OCI-LY7 (cell line): ENCODE results near the gene ZC3H18. TPM values are rescaled to one million over a fixed set of nuclear protein-coding genes. Genes with fewer than 3 reads are reported as not detected.

Source experiments
- BruUV-seq: library from RNA; stranded (reverse); fragments of 400-500 nt; replicated peaks from 2 replicates; lab custom pipeline; 2021; lab: Mats Ljungman, UMichigan
- CTCF ChIA-PET: fragments of 300-600 bp; sonication (Branson Sonifier 250); formaldehyde crosslinking; loops from one replicate; lab custom pipeline; 2022; ENCODE audit warnings: antibody characterized with exemption; ENCODE audit not compliant: unreplicated experiment; lab: Charles Lee
- POLR2A ChIA-PET: fragments of 300-600 bp; sonication (Branson Sonifier 250); formaldehyde crosslinking; loops from one replicate; lab custom pipeline; 2022; ENCODE audit warnings: antibody characterized with exemption; lab: Charles Lee
- DNase-seq: peaks from one replicate; pipeline ENCODE4 v3.0.0-alpha.2; 2015; ENCODE audit warnings: low spot score
- H2AFZ ChIP-seq: fragments of 200-600 bp; sonication (generic), shearing (Covaris generic); 2 replicates; pipeline ENCODE4 v1.6.1; 2014; ENCODE audit warnings: mild to moderate bottlenecking, antibody characterized with exemption, low read length, moderate library complexity
- H3K27ac ChIP-seq: fragments of 200-600 bp; sonication (generic); 2 replicates; pipeline ENCODE4 v1.5.1; 2014; ENCODE audit warnings: mixed run types, low read depth, mild to moderate bottlenecking, moderate library complexity, low read length, inconsistent platforms; ENCODE audit not compliant: poor library complexity, severe bottlenecking
- H3K36me3 ChIP-seq: fragments of 200-600 bp; sonication (generic); 2 replicates; pipeline ENCODE4 v1.6.1; 2014; ENCODE audit warnings: mild to moderate bottlenecking, antibody characterized with exemption, low read length, moderate library complexity, mixed read lengths; ENCODE audit not compliant: insufficient read depth
- H3K4me1 ChIP-seq: fragments of 200-600 bp; sonication (generic); 2 replicates; pipeline ENCODE4 v1.5.1; 2014; ENCODE audit warnings: mild to moderate bottlenecking, low read length; ENCODE audit not compliant: insufficient read depth, poor library complexity, severe bottlenecking
- H3K4me2 ChIP-seq: fragments of 200-600 bp; sonication (generic); 2 replicates; pipeline ENCODE4 v1.6.1; 2014; ENCODE audit warnings: mild to moderate bottlenecking, low read length
- H3K4me3 ChIP-seq: fragments of 200-600 bp; sonication (generic); 2 replicates; pipeline ENCODE4 v1.5.1; 2014; ENCODE audit warnings: mild to moderate bottlenecking, low read depth, low read length; ENCODE audit not compliant: poor library complexity, severe bottlenecking
- H3K79me2 ChIP-seq: fragments of 200-600 bp; sonication (generic); 2 replicates; pipeline ENCODE4 v1.6.1; 2016; ENCODE audit warnings: low read depth, mild to moderate bottlenecking, low read length, moderate library complexity, mixed read lengths; ENCODE audit not compliant: insufficient read depth
- H3K9me2 ChIP-seq: fragments of 200-600 bp; sonication (generic); 2 replicates; pipeline ENCODE4 v1.6.1; 2016; ENCODE audit warnings: mild to moderate bottlenecking, low read length, mixed read lengths; ENCODE audit not compliant: insufficient read depth
- H3K9me3 ChIP-seq: fragments of 200-600 bp; sonication (generic); 2 replicates; pipeline ENCODE4 v1.6.1; 2014; ENCODE audit warnings: mild to moderate bottlenecking, mixed run types, low read length, mixed read lengths
- H4K20me1 ChIP-seq: fragments of 200-600 bp; sonication (generic); 2 replicates; pipeline ENCODE4 v1.6.1; 2014; ENCODE audit warnings: mild to moderate bottlenecking, antibody characterized with exemption, low read length, moderate library complexity, mixed read lengths; ENCODE audit not compliant: insufficient read depth
- EZH2phosphoT487 ChIP-seq: fragments of 200-600 bp; sonication (generic); IDR thresholded peaks from 2 replicates; pipeline ENCODE4 v1.6.1; 2018; ENCODE audit warnings: low read depth, borderline replicate concordance, mild to moderate bottlenecking, mixed run types, antibody characterized with exemption, low read length, moderate library complexity, mixed read lengths
- intact Hi-C: fragments of 100-400 bp; cut with micrococcal nuclease; formaldehyde crosslinking; loops from one replicate; pipeline ENCODE4 v1.10.0; 2022; ENCODE audit not compliant: unreplicated experiment
- total RNA-seq, 2 experiments: library from RNA; depleted of rRNA in 1 of 2; stranded (reverse); fragments of >200 nt in 1 of 2; shearing (Covaris generic) in 1 of 2; gene quantifications; 2 replicates each; pipeline ENCODE4 v1.2.3, GENCODE V29; 2014 to 2022
- TF ChIP-seq, protein P1 (sequence below): fragments of 200-600 bp; sonication (generic); conservative IDR thresholded peaks from 2 replicates; pipeline ENCODE4 v1.5.1; 2014; ENCODE audit warnings: mild to moderate bottlenecking, antibody characterized with exemption, low read length, moderate library complexity, mixed read lengths

Gene ZC3H18
- total RNA-seq, 2 experiments from 2014 or later: 22.2 to 79.0 TPM

DNA sequence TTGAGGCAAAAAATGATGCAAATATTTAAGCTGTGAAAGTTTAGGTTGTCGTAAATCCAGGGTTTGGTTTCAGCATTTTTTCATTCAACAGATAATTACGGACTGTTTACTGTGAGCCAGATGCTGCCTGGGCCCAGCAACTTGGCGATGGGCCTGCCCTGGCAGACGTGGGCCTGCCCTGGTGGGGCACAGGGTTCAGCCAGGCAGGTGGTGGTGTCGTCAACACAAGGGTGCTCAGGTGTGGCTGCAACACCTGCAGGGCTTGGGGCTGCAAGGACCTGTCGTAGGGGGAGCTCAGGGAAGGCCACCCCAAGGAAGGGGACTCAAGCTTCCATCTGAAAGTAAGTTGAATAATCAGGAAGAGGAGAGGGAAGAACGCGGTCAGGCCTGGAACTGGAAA lies 15.1 kb downstream of the ZC3H18 start:
- Histone ChIP-seq H3K9me2 (no peaks in the 10 kb centered on the region), H3K9me3 (no peaks in the 10 kb centered on the region), H3K4me2 (no peak overlapping the region), H3K36me3 (peaks cover 89% of the 10 kb centered on the region), H3K27ac (no peak overlapping the region), H3K4me1 (no peaks in the 10 kb centered on the region), H2AFZ (no peak overlapping the region), H4K20me1 (no peaks in the 10 kb centered on the region), H3K79me2 (peaks cover 7% of the 10 kb centered on the region; the same call in 1 of the 2 replicates), H3K4me3 (no peak overlapping the region)
- BruUV-seq: no TSS peak
- ChIA-PET POLR2A (no interaction called here), CTCF (no interaction called here)
- intact Hi-C loops: no loop called here
- TF ChIP-seq, protein P1, sequence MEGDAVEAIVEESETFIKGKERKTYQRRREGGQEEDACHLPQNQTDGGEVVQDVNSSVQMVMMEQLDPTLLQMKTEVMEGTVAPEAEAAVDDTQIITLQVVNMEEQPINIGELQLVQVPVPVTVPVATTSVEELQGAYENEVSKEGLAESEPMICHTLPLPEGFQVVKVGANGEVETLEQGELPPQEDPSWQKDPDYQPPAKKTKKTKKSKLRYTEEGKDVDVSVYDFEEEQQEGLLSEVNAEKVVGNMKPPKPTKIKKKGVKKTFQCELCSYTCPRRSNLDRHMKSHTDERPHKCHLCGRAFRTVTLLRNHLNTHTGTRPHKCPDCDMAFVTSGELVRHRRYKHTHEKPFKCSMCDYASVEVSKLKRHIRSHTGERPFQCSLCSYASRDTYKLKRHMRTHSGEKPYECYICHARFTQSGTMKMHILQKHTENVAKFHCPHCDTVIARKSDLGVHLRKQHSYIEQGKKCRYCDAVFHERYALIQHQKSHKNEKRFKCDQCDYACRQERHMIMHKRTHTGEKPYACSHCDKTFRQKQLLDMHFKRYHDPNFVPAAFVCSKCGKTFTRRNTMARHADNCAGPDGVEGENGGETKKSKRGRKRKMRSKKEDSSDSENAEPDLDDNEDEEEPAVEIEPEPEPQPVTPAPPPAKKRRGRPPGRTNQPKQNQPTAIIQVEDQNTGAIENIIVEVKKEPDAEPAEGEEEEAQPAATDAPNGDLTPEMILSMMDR: no peak
- no peak for TF ChIP-seq EZH2phosphoT487
- no peak for DNase-seq

DNA sequence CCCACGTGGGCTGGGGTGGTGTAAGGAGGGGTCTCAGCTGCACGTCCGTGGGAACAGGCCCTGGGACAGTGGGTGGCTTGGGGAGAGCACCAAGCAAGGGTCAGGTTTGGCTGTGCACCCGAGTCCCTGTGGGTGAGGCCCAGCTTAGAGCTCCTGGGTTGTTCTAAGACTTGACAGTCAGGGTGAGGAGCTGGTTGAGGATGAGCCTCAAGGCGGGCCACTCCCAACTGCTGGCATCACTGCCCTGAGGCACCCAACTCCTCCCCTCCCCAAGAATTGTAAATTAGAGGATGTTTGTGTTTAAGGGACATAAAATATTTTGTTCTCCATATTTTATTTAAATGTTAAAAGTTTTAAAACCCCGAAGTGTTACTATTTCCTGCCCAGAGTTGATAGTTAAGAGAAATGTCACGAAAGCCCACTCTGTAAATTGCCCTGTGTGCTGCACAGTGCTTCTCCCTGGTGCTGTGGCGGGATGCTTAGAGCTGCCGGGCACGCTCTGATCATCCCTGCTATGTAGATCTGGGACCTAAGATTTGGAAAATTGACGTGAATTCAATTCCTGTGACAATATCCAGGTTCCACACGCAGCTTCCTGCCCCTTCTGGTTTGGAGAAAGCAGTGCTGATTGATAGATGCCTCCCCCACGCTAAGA lies 15.9 kb downstream of the ZC3H18 start:
- Histone ChIP-seq H3K36me3 (peaks cover 90% of the 10 kb centered on the region), H3K9me2 (no peaks in the 10 kb centered on the region), H3K27ac (no peak overlapping the region), H4K20me1 (no peaks in the 10 kb centered on the region), H3K9me3 (no peaks in the 10 kb centered on the region), H3K4me1 (no peaks in the 10 kb centered on the region), H2AFZ (no peak overlapping the region), H3K4me3 (no peak overlapping the region), H3K79me2 (peaks cover 7% of the 10 kb centered on the region; the same call in 1 of the 2 replicates), H3K4me2 (no peak overlapping the region)
- TF ChIP-seq, protein P1: no peak
- TF ChIP-seq EZH2phosphoT487: no peak
- CTCF ChIA-PET: no interaction called here
- POLR2A ChIA-PET: no interaction called here
- no TSS peak for BruUV-seq
- DNase-seq: no peak
- intact Hi-C loops: no loop called here

DNA sequence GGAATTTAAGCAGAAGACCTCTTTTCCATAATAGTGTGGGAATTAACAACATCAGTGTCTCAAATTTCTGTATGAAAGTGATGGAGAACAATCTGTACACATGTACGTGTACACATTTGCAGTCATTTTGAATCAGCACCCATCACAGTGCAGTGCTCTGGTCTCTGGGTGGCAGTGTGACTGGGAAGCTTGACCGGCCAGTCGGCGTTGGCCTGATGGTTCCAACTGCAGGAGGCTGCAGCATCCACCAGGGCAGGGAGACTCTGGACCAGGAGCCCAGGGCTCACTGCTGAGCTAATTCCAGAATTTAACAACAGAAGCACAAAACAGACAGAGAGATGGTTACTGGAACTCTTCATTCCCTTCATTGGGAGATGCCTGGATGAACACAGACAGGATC lies 17.9 kb downstream of the ZC3H18 start:
- TF ChIP-seq, protein P1: no peak
- no peak for TF ChIP-seq EZH2phosphoT487
- Histone ChIP-seq H3K4me1 (no peaks in the 10 kb centered on the region), H3K36me3 (peaks cover 93% of the 10 kb centered on the region), H3K9me2 (no peaks in the 10 kb centered on the region), H3K4me2 (no peak overlapping the region), H4K20me1 (no peaks in the 10 kb centered on the region), H3K4me3 (no peak overlapping the region), H3K9me3 (no peaks in the 10 kb centered on the region), H3K79me2 (peaks cover 7% of the 10 kb centered on the region; the same call in 1 of the 2 replicates), H2AFZ (no peak overlapping the region), H3K27ac (no peak overlapping the region)
- no peak for DNase-seq
- POLR2A ChIA-PET: no interaction called here
- intact Hi-C loops: no loop called here
- no TSS peak for BruUV-seq
- CTCF ChIA-PET: no interaction called here
